NT2/D1 (cell line): ENCODE results near the gene CDC42EP1.

ENCODE experiments used
- SUZ12 ChIP-seq: IDR thresholded peaks from 2 replicates; pipeline ENCODE4 v1.6.1; 2011; ENCODE audit not compliant: insufficient read length, insufficient read depth; ENCODE audit errors: extremely low read depth
- YY1 ChIP-seq: IDR thresholded peaks from 2 replicates; pipeline ENCODE4 v1.6.1; 2011; ENCODE audit not compliant: insufficient read length, insufficient read depth
- ZNF274 ChIP-seq: IDR thresholded peaks from 2 replicates; pipeline ENCODE4 v1.6.1; 2011; ENCODE audit warnings: mild to moderate bottlenecking, low read depth, low read length

DNA sequence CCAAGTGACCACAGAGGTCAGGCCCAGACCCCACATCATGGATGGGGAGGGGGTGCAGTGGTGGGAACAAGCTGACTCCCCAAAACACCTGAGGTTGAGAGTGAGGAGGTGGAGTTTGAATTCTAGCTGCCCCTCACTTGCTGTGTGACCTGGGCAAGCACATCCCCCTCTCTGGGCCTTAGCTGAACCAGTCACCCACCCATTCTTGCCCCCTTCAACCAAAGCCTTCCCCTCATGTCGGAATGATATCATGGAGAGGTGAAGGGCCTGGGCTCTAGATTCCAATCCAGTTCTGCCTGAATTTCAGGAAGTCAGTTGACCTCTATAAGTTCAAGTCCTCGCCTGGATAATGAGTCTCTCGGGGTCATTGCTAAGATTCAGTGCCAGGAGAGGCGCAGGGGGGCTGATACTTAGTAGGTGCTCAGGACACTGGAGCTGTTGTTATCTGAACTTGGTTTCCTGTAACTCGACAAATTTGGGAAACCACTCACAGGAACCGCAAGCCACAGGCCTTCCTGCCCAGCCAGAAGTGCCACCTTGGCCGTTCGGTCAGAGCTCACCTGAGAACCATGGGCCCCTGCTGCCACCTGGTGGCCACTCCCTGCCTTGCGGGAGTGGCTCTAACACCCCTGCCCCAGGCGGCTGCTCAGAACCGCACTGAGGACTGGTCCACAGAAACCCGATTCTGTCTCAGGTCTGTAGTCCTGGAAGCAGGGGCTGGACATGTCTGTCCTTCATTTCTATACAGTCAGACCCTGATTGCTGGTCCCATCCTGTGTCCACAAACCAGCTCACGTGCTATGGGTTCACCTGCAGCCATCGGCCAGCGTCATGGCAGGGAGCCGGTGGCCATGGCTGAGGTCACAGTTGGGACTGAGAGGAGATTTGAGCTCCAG lies 6.9 kb downstream of the CDC42EP1 start:
- no peak for TF ChIP-seq ZNF274
- TF ChIP-seq SUZ12, result no peak
- TF ChIP-seq YY1, result no peak
